GM19240 (cell line): ENCODE data around the gene SLC7A11.

Experiments used
- DNase-seq: peaks from one replicate; pipeline ENCODE4 v3.0.0; 2011; ENCODE audit warnings: low spot score; ENCODE audit not compliant: insufficient read length

The SLC7A11 gene

DNA sequence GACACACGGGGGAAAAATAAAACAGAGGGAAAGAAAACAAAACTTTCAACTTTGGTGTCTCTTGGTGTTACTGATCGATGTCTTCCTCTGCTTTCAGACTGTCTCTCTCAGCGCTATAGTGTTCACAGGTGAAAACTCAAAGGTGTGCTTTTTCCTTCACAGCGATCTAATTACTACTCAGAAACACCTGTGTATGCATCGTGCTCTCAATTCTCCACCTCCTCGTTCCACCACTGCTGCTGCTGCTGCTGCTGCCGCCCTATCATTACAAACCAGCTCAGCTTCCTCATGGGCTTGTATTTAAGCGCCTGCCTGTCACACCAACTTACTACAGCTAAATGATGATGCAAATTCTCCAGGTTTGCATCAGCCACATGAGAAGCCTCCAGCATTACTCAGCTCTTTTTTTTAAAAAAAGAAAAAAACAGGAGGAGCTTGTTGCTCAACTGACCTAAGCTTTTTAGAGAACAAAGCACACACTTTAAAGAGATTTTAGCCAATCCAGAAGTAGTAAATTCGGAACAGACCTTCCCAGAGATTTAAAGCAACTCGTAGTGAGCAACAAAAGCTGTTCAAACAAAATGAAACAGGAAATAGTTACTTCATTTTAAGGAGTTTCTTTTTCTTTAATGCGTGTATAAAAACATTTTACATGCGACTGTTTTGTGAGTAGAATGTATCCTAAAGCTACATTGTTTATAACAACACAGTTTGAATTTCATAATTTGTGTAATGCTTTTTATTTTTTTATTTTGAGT lies at the start of gene SLC7A11:
SLC7A11 (minus strand) TSS at position 274 of the 758 bp plus-strand sequence. CDS start 280 bp downstream, outside the sequence.
- DNase-seq, result peak; percentile 20

DNA sequence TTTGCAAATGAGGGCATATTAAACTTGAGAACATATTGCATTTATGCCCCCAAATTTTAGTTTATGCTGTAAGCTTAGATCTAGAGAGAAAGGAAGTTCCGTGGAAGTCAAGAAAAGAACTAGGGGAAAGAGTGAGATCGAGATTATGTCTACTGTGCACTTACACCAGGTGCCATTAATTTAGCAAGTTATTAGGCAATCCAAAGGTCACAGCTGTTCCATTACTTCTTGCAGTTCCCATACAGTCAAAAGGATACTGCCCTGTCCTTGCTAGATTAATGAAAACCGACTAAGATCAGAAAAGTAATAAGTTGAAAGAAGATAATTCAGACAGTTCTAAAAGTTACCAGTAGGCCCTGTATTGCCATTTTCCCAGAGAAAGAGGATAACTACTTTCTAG lies 49.3 kb upstream of the SLC7A11 start:
- DNase-seq, result no peak

DNA sequence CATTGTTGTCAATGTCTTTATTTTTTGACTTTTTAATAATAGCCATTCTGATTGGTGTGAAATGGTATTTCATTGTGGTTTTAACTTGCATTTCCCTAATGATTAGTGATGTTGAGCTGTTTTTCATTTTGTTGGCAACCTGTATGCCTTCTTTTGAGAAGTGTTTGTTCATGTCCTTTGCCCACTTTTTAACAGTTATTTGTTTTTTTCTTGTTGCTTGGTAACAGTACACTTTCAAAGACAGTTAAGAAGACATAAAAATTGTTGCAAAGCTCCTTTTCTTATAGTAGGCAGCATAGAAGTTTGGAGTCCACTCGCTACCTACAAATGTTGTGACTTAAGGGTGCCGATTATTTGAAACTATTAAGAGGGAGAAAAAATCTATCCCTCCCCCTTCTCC lies 48.7 kb upstream of the SLC7A11 start:
- DNase-seq, result no peak

DNA sequence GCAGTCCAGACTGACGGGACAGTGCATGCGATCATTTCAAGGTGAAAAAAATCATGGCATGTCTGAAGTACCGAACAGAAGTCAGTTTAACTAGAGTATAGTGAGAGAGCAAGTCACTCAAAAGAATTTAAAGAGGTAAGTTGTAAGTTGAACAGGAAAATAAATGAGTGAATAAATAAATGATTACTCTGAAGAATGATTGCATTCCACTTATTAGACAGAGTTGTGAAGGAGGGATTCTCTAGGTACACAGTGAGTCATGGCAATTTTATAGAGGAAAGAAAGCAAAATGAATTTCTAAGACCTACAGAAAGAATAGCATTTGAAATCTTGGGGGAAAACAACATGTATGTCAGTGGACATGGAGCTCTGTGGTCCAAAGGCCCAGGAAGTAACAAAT lies 37.1 kb upstream of the SLC7A11 start:
- DNase-seq, result no peak

DNA sequence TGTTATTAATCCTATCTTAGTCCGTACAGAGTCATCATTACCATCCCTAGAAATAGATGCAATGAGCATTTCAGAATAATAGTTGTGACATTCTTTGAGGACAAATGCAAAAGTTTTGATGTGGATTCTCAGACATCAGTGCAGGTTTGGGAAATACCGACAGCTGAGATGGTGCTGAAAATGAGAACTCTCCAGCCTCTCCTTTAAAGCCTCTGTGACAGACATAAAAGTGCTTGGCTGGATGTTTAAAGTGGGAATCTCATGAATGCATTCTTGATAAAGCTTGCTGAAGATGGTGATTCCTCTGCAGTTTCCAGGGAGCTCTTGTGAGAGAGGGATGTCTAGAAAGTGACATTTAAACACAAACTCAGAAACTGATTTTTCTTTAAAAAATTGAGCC lies 35.0 kb upstream of the SLC7A11 start:
- no peak for DNase-seq

DNA sequence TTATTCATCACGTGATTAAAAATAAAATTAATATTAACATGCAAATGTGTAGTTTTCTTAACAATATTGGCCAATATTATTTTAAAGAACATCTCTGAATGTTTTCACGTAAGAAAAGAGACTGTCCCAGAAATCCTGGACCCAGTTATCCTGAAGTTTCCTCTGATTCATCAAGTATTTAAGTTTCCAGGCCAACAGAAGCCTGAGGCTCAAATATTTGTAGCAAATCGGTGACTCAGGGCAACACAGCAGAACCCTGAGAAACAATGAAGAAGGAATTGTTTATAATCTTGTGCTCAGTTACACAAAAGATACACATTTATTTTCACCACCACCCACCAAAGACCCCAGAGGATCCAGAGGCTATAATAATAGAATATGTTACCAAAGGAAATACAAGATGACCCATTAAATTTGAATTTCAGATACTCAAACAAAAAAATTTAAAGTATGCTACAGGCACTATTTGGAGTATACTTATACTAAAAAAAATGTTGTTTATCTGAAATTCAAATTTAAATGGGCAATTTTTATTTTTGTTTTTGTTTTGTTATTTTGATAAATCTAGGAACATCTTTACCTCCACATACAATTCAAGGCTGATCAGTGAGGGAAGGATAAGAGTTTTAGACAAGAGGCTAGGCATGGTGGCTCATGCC lies 33.9 kb upstream of the SLC7A11 start:
- no peak for DNase-seq

DNA sequence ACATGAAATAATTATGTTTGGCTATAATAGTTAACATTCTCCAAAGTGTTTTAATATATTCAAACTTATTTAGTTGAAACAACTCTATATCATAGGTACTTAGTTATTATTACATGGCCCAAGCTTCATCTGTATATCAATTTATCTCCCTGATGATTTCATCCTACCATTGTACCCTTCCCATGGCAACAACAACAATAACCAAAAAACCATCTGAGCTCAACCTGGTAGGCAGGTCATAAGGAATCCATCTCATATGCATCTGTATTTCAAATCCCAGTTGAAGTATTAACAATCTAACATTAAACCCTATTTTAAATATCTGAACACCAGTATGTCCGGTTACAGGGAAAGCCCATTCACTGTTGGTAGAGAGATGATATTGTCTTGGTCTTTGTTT lies 33.1 kb upstream of the SLC7A11 start:
- no peak for DNase-seq

DNA sequence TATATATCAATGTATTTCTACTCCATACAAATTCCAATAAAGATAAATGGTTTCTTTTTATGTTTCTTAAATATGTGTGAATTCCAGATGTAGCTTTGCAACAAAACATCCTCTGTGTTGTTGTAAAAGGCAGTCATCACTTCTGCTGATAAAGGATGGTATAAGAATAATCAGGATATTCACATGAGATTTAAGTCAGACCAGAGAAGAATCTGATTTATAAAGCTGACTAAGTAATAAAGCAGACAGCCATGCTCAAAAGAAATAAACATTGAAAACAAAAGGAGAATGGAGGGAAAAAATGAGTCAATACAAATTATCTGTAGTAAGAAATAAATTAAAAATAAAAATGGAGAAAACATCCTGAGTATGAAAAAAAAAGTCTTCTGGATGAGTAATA lies 27.0 kb upstream of the SLC7A11 start:
- DNase-seq, result no peak

DNA sequence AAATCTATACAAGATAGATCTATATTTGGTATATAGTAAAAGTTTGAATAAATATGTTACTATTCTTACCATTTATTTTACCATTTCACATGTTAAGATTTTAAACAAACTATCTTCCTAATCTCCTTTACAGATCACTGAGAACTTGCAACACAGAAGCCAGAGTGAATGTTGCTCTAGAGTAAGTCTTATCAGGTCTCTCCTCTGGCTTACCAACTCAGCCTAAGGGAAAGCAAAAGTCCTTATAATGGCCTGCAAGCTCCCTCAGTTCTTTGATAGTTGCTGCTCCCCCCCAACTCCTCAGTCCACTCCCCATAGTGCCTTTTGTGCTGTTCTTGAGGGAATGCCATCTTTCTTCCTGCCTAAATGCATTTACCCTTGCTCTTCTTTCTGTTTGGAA lies 25.7 kb upstream of the SLC7A11 start:
- no peak for DNase-seq

DNA sequence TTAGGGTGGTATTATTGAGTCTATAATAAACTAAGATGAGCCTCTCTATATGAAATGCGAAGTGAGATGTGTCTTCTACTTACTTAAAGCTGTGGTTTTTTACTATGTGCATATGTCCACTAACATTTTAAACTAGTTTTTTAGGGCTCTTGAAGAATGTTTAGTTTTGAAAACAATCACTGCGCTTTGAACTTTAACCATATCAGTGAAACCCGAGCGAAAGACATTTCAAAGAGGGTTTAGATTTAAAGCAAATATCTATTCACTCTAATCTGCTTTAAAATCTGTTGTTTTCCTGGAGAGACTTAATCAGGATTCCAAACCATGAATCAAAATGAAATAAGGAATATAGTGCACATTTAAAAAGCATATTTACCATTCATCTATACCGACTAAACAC lies 24.8 kb upstream of the SLC7A11 start:
- no peak for DNase-seq

DNA sequence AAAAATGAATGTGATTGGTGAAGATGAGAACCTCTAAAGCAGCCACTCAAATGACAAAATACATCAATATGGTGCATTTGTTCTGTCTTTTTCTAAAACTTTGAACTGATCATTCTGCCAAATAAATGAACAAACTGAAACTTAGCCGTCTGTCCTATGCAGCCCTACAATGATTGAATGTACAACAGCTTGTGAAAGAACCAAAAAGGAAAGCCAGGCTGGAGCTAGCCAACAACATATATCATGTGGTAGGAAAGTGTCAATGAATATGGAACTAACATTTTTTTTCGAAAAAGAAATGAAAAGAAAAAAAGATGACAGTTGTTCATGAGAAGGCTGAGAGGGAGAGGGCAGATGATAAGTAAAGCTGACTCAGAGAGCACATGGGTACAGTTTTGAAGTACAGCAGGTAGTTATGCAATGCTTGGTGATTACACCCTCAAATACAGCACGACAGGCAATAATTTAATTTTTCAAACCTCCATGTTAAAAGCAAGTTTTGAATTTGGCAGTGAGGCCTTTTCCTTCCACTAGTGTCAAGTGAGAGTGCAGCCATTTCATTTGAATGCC lies 21.2 kb upstream of the SLC7A11 start:
- DNase-seq, result no peak

DNA sequence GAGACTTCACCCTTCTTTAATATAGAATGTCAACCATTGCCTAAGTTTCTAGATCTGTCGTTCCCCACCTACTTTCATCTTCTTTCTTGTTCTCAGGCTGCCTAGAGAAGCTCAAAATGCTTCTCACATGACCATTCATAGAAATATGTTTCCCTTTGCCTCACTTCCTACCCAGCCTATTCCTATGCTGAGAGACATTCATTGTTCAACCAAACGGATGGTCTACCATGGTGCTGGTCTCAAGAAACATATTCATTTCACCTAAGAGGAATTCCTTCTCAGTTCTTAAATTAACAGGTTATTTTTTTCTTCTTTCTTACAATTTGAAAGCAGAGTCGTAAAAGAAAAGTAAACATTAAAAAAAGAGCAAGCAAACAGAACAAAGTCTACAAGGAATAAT lies 20.3 kb upstream of the SLC7A11 start:
- no peak for DNase-seq

DNA sequence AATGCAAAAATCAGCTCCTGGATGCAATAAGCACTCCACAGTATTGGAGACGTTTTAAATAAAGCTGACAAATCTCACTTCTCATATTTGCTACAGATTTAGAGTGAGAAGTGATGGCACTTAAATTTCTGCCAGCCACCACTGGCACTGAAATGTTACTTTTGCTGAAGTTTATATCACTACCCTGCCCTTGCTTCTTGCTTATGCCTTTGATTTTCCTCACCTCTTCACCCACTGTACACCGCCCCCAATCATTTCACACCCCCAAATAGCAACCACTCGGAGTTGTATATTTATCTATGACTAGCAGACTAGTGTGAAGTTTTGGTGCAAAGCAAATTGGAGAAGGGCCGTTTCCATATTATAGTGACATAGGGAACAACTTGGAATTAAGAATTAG lies 19.9 kb upstream of the SLC7A11 start:
- DNase-seq, result no peak

DNA sequence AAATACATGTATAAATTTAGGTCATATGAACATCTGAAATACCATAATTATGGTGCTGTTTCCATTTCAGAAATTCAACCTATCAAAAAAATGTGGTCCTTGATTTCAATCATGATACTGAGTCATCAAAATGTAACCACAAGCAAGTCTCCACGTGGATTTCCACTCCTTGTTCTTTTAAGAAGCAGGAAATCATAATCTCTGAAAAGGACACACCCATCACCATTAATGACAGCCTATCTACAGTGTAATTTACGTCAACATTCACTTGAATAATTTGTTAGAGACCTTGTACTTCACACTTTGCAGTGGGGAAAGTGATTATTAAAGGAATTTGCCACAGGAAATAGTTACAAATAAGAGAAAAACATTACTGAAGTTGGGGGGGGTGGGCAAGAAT lies 17.7 kb upstream of the SLC7A11 start:
- no peak for DNase-seq

DNA sequence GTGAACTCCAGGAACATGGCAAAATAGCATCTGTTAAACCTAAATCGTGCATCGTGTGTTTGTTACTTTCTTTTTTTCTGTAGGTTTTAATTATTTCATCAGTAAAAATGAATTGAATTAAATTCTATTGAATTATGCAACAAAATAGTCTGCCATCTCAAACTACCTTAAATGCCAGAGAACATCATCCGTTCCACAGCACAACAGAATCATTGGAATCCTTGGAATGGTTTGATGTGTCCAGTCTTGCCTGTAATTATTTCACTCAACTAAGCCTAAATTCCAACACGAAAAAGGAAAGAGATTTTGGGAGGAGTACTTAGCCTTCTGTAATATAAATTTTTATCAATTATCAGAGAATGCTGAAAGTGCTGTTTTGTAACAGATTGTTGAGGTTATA lies 17.1 kb upstream of the SLC7A11 start:
- DNase-seq, result no peak

DNA sequence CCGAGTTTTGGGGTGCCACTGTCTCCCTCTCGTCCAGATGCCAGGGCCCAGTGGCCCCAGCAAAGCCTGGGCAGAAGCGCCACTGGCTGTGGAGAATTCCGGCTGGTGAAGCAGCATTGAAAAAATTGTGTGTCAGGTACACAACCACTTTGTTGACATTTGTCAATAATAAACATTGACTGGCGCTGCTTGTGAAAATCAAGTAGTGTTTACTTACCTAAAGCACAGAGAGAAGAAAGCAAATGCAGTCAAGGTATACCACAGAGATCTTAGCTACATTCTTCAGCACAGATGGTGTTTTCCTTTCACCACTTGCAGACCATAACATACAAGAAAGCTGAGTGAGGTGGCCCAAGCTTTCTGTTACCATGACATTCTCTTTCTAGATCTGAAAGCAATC lies 14.5 kb upstream of the SLC7A11 start:
- DNase-seq, result no peak

DNA sequence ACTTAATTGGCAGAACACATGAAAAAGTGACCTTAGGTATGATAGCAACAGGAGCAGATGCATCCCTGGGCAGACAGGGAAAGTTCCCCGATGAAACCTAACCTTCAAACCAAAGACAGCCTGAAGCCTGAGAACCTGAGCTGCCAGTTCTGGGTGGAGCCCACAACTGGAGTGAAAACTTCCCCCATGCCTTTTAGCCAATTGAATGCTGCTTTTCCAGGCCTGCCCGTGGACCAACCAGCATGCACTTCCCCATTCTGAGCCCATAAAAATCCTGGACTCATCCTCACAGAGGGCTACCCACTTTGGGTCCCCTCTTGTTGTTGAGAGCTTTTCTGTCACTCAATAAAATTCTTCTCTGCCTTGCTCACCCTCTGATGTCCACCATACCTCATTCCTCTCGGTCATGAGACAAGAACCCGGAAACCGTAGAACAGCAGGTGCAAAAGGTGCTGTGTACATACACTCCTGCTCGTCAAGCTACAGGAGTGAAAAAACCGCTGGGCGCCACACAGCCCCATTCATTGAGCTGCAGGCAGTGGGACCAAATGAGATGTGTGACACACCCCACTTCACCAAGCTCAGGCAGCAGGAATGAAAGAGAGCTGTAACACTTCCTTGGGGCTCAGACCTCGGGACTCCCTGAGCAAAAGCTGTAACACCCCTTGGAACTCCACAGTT lies 13.9 kb upstream of the SLC7A11 start:
- DNase-seq, result no peak

DNA sequence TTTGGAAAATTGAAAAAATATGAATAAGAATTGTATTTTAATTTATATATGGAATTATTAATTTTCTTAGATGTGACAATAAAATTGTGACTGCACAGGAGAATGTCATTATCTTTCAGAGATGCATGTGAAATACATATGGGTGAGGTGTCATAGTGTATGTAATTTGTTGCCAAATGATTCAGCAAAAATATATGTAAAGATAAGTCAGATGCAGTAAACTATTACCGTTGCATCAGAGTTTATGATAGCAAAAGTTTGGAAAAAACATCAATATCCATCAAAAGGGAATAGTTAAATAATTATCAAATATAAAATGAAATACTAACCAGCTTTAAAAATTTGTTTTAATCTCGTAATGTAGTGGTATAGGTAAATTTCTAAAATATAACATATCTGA lies 10.4 kb upstream of the SLC7A11 start:
- DNase-seq, result no peak

DNA sequence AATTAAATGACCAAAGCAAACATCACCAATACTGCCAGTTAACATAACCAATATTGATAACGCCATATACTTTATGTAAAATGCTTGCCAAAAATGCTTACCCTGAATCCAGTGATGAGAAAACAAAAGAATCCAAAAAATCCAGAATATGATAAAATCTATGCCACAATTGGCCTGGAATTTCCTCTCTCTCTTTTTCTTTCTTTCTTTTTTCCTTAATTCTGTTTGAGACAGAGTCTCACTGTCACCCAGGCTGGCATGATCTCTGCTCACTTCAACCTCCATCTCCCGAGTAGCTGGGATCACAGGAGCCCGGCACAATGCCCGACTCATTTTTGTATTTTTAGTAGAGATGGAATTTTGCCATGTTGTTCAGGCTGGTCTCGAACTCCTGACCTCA lies 9.8 kb upstream of the SLC7A11 start:
- DNase-seq, result no peak

DNA sequence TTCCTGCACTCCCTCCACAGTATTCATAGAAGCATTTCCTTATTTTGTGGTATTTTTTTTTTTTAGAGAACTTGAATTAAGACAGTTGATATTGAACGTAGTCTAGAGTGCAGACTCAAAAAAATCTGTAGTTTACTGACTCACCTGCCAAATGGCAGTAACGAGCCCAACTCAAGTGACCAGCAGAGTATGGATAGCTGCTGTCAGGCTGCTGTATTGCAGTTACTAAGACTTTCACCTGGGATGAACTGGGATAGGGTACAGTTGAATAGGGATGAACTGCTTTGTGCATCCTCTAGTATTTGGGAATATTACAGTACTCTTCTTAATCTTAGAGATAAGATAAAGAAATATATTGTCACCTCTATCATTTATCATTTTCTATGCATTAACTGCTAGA lies 7.0 kb upstream of the SLC7A11 start:
- no peak for DNase-seq

DNA sequence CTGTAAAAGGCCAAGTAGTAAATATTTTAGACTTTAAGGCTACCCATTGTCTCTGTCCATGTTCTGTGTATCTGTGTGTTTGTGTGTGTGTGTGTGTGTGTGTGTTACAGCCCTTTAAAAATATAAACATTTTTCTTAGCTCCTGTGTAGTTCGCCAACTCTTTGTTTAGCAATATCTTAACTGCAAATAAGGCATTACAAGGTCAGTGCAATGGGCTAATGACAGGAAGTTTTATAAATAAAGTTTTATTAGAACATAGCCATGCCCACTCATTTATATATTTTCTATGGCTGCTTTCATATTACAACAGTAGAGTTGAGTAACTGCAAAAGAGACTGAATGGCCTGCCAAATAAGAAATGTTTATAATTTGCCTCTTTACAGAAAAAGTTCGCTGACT lies 5.9 kb upstream of the SLC7A11 start:
- no peak for DNase-seq

DNA sequence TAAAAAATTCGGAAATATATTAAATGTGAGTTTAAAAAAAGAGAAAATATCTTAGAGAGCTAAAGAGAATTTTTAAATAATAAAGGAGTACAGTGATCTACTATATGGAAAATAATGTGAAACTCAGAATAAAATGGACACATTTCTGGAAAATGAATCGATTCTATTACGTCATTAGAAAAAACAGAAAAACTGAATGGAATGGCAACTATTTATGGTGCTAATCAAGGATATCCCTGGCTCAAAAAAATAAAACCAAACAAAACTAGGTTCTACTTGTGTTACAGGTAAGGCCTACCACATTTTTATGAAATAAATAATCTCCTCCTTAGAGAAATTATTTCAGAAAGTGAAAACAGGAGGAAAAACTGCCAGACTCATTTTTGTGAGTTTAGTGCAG lies 5.5 kb upstream of the SLC7A11 start:
- DNase-seq, result no peak
